Duodenal mucosa (tissue), 2 donors: ENCODE data around the gene DPP8.
"Not testable (repeated sequence)": the region's sequence is repeated elsewhere in the genome, so short reads cannot be mapped to it uniquely, and the experiment has no call there.

ENCODE experiments used
- H3K27ac ChIP-seq: one replicate; pipeline ENCODE4 v1.7.0; 2013; ENCODE audit warnings: low read depth, low read length
- H3K27me3 ChIP-seq, 2 donors: one replicate each; pipeline ENCODE4 v1.7.0; 2013; ENCODE audit warnings: low read length in 2 of 2, control low read depth in 1 of 2; ENCODE audit not compliant: insufficient read depth in 2 of 2, control insufficient read depth in 1 of 2
- H3K36me3 ChIP-seq, 2 donors: one replicate each; pipeline ENCODE4 v1.7.0; 2013; ENCODE audit warnings: low read length in 2 of 2, control low read depth in 1 of 2; ENCODE audit not compliant: insufficient read depth in 2 of 2, control insufficient read depth in 1 of 2
- H3K4me1 ChIP-seq, 2 donors: one replicate each; pipeline ENCODE4 v1.7.0; 2013; ENCODE audit warnings: low read length in 2 of 2, control low read depth in 1 of 2; ENCODE audit not compliant: insufficient read depth in 2 of 2, control insufficient read depth in 1 of 2
- H3K4me3 ChIP-seq, 2 donors: one replicate each; pipeline ENCODE4 v1.7.0; 2013; ENCODE audit warnings: low read length in 2 of 2, low read depth in 1 of 2
- H3K9ac ChIP-seq, 2 donors: one replicate each; pipeline ENCODE4 v1.7.0; 2013; ENCODE audit warnings: low read length in 2 of 2, low read depth in 1 of 2
- H3K9me3 ChIP-seq, 2 donors: one replicate each; pipeline ENCODE4 v1.7.0; 2013; ENCODE audit warnings: low read length in 2 of 2, control low read depth in 1 of 2; ENCODE audit not compliant: control insufficient read depth in 1 of 2

Gene DPP8

GRCh38 chr15:65516997-65517865, at the start of gene DPP8:
TSS of gene DPP8 (minus strand) at chr15:65517689. CDS start at chr15:65512553, 5,136 bp downstream.
- Histone ChIP-seq H3K27me3 (no peaks in the 10 kb centered on the region), H3K4me3 (peak within 1 kb of the TSS; percentile 84 to 98), H3K9ac (peak within 1 kb of the TSS; percentile 69 to 86), H3K4me1 (peaks cover 23 to 35% of the 10 kb centered on the region in 2 donors), H3K27ac (peak within 1 kb of the TSS; percentile 97), H3K9me3 (no peaks in the 10 kb centered on the region), H3K36me3 (peaks cover 0 to 16% of the 10 kb centered on the region in 2 donors)

GRCh38 chr15:65561934-65562333, 44.4 kb upstream of the DPP8 start:
- Histone ChIP-seq H3K36me3 (peaks cover 10 to 53% of the 10 kb centered on the region in 2 donors), H3K9ac (no peak overlapping the region), H3K4me3 (no peak overlapping the region), H3K27ac (no peak overlapping the region), H3K27me3 (no peaks in the 10 kb centered on the region), H3K4me1 (no peaks in the 10 kb centered on the region), H3K9me3 (no peaks in the 10 kb centered on the region)

GRCh38 chr15:65559941-65560340, 42.5 kb upstream of the DPP8 start:
- Histone ChIP-seq H3K9ac (no peak overlapping the region), H3K4me1 (no peaks in the 10 kb centered on the region), H3K36me3 (peaks cover 17 to 60% of the 10 kb centered on the region in 2 donors), H3K9me3 (no peaks in the 10 kb centered on the region), H3K4me3 (no peak overlapping the region), H3K27me3 (no peaks in the 10 kb centered on the region), H3K27ac (no peak overlapping the region)

- Histone ChIP-seq H3K27ac (no peak overlapping the region), H3K27me3 (no peaks in the 10 kb centered on the region), H3K9ac (no peak overlapping the region), H3K9me3 (no peaks in the 10 kb centered on the region), H3K4me1 (no peaks in the 10 kb centered on the region), H3K36me3 (peaks cover 17 to 57% of the 10 kb centered on the region in 2 donors), H3K4me3 (no peak overlapping the region)
Measured at GRCh38 chr15:65558997-65559760, 41.7 kb upstream of the DPP8 start.

- Histone ChIP-seq H3K4me3 (no peak overlapping the region), H3K36me3 (peaks cover 17 to 53% of the 10 kb centered on the region in 2 donors), H3K27me3 (no peaks in the 10 kb centered on the region), H3K9ac (no peak overlapping the region), H3K9me3 (no peaks in the 10 kb centered on the region), H3K4me1 (no peaks in the 10 kb centered on the region), H3K27ac (no peak overlapping the region)
Measured at GRCh38 chr15:65558336-65558735, 40.8 kb upstream of the DPP8 start.

- Histone ChIP-seq H3K4me3 (no peak overlapping the region), H3K36me3 (peaks cover 13 to 44% of the 10 kb centered on the region in 2 donors), H3K9ac (no peak overlapping the region), H3K4me1 (no peaks in the 10 kb centered on the region), H3K27ac (no peak overlapping the region), H3K9me3 (no peaks in the 10 kb centered on the region), H3K27me3 (no peaks in the 10 kb centered on the region)
Measured at GRCh38 chr15:65556622-65557021, 39.1 kb upstream of the DPP8 start.

- Histone ChIP-seq H3K4me3 (no peak overlapping the region), H3K4me1 (peaks cover 0 to 5% of the 10 kb centered on the region in 2 donors), H3K27me3 (no peaks in the 10 kb centered on the region), H3K36me3 (peaks cover 10 to 31% of the 10 kb centered on the region in 2 donors), H3K9ac (no peak overlapping the region), H3K9me3 (no peaks in the 10 kb centered on the region), H3K27ac (no peak overlapping the region)
Measured at GRCh38 chr15:65553691-65554090, 36.2 kb upstream of the DPP8 start.

- peaks cover 10 to 27% of the 10 kb centered on the region in 2 donors for H3K36me3 ChIP-seq
- not testable (repeated sequence) for H3K27ac ChIP-seq, H3K4me1 ChIP-seq, H3K9me3 ChIP-seq, H3K9ac ChIP-seq, H3K27me3 ChIP-seq, H3K4me3 ChIP-seq
Measured at GRCh38 chr15:65552851-65553250, 35.4 kb upstream of the DPP8 start.

- Histone ChIP-seq H3K27me3 (no peaks in the 10 kb centered on the region), H3K9me3 (no peaks in the 10 kb centered on the region), H3K4me3 (no peak overlapping the region), H3K9ac (no peak overlapping the region), H3K36me3 (peaks cover 7 to 15% of the 10 kb centered on the region in 2 donors), H3K4me1 (peaks cover 0 to 5% of the 10 kb centered on the region in 2 donors), H3K27ac (no peak overlapping the region)
Measured at GRCh38 chr15:65551183-65551582, 33.7 kb upstream of the DPP8 start.

GRCh38 chr15:65550681-65551098, 33.2 kb upstream of the DPP8 start:
- no peak overlapping the region for H3K9ac ChIP-seq
- H3K9me3 ChIP-seq: no peaks in the 10 kb centered on the region
- no peaks in the 10 kb centered on the region for H3K27me3 ChIP-seq
- H3K36me3 ChIP-seq: peaks cover 5 to 14% of the 10 kb centered on the region in 2 donors
- peaks cover 0 to 5% of the 10 kb centered on the region in 2 donors for H3K4me1 ChIP-seq
- no peak overlapping the region for H3K4me3 ChIP-seq
- no peak overlapping the region for H3K27ac ChIP-seq
